Ishikawa (cell line): ENCODE results near the gene FBLIM1.
A peak's percentile ranks its signal among the peaks of the same experiment; 100 is the strongest.

Experiments
- CEBPB ChIP-seq: IDR thresholded peaks from 2 replicates; pipeline ENCODE4 v1.6.1; 2012
- CREB1 ChIP-seq: IDR thresholded peaks from 2 replicates; pipeline ENCODE4 v1.6.1; 2012; ENCODE audit warnings: low read depth
- EGR1 ChIP-seq: IDR thresholded peaks from 2 replicates; pipeline ENCODE4 v1.6.1; 2012
- EP300 ChIP-seq: IDR thresholded peaks from 2 replicates; pipeline ENCODE4 v1.6.1; 2012; ENCODE audit warnings: borderline replicate concordance
- FOXM1 ChIP-seq: IDR thresholded peaks from 2 replicates; pipeline ENCODE4 v1.6.1; 2012; ENCODE audit warnings: low read depth, borderline replicate concordance
- NFIC ChIP-seq: IDR thresholded peaks from 2 replicates; pipeline ENCODE4 v1.6.1; 2012
- RAD21 ChIP-seq: IDR thresholded peaks from 2 replicates; pipeline ENCODE4 v1.6.1; 2012; ENCODE audit warnings: low read depth
- TAF1 ChIP-seq: IDR thresholded peaks from 2 replicates; pipeline ENCODE4 v1.6.1; 2012; ENCODE audit warnings: low read depth, mild to moderate bottlenecking
- TCF12 ChIP-seq: IDR thresholded peaks from 2 replicates; pipeline ENCODE4 v1.6.1; 2012; ENCODE audit warnings: low read depth
- TEAD4 ChIP-seq: IDR thresholded peaks from 2 replicates; pipeline ENCODE4 v1.6.1; 2012
- YY1 ChIP-seq: IDR thresholded peaks from 2 replicates; pipeline ENCODE4 v1.6.1; 2012; ENCODE audit warnings: low read depth
- ZBTB7A ChIP-seq: IDR thresholded peaks from 2 replicates; pipeline ENCODE4 v1.6.1; 2012; ENCODE audit warnings: low read depth
- TF ChIP-seq, protein P1 (sequence below): IDR thresholded peaks from 2 replicates; pipeline ENCODE4 v1.6.1; 2012; ENCODE audit warnings: low read depth, mild to moderate bottlenecking
- TF ChIP-seq, protein P2 (sequence below): IDR thresholded peaks from 2 replicates; pipeline ENCODE4 v1.6.1; 2012
- TF ChIP-seq, protein P3 (sequence below): IDR thresholded peaks from 2 replicates; pipeline ENCODE4 v1.6.1; 2012

FBLIM1 gene

DNA sequence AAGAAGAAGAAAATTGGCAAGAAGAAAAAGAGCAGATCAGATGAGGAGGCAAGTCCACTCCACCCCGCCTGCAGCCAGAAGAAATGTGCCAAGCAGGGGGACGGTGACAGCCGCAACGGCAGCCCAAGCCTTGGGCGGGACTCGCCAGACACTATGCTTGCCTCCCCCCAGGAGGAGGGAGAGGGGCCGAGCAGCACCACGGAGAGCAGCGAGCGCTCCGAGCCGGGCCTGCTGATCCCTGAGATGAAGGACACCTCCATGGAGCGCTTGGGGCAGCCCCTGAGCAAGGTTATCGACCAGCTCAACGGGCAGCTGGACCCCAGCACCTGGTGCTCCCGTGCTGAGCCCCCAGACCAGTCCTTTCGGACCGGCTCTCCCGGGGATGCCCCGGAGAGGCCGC is 31.6 kb upstream of the FBLIM1 start:
- TF ChIP-seq, protein P1, sequence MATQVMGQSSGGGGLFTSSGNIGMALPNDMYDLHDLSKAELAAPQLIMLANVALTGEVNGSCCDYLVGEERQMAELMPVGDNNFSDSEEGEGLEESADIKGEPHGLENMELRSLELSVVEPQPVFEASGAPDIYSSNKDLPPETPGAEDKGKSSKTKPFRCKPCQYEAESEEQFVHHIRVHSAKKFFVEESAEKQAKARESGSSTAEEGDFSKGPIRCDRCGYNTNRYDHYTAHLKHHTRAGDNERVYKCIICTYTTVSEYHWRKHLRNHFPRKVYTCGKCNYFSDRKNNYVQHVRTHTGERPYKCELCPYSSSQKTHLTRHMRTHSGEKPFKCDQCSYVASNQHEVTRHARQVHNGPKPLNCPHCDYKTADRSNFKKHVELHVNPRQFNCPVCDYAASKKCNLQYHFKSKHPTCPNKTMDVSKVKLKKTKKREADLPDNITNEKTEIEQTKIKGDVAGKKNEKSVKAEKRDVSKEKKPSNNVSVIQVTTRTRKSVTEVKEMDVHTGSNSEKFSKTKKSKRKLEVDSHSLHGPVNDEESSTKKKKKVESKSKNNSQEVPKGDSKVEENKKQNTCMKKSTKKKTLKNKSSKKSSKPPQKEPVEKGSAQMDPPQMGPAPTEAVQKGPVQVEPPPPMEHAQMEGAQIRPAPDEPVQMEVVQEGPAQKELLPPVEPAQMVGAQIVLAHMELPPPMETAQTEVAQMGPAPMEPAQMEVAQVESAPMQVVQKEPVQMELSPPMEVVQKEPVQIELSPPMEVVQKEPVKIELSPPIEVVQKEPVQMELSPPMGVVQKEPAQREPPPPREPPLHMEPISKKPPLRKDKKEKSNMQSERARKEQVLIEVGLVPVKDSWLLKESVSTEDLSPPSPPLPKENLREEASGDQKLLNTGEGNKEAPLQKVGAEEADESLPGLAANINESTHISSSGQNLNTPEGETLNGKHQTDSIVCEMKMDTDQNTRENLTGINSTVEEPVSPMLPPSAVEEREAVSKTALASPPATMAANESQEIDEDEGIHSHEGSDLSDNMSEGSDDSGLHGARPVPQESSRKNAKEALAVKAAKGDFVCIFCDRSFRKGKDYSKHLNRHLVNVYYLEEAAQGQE: peak; percentile 71
- TF ChIP-seq TEAD4 (no peak), TAF1 (no peak), EP300 (no peak), ZBTB7A (no peak), FOXM1 (no peak), NFIC (no peak), RAD21 (no peak), CEBPB (no peak)

DNA sequence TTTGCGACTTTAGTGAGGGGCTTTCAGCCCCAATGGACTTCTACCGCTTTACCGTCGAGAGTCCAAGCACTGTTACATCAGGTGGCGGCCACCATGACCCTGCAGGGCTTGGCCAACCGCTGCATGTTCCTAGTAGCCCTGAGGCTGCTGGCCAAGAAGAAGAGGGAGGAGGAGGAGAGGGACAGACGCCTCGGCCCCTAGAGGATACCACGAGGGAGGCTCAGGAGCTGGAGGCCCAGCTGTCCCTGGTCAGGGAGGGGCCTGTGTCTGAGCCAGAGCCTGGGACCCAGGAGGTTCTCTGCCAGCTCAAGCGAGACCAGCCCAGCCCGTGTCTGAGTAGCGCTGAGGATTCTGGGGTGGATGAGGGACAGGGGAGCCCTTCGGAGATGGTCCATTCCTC is 31.2 kb upstream of the FBLIM1 start:
- TF ChIP-seq EGR1: no peak
- no peak for TF ChIP-seq YY1
- TF ChIP-seq TAF1: no peak
- no peak for TF ChIP-seq RAD21
- TF ChIP-seq, protein P2, sequence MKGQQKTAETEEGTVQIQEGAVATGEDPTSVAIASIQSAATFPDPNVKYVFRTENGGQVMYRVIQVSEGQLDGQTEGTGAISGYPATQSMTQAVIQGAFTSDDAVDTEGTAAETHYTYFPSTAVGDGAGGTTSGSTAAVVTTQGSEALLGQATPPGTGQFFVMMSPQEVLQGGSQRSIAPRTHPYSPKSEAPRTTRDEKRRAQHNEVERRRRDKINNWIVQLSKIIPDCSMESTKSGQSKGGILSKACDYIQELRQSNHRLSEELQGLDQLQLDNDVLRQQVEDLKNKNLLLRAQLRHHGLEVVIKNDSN: no peak
- TF ChIP-seq EP300: no peak

DNA sequence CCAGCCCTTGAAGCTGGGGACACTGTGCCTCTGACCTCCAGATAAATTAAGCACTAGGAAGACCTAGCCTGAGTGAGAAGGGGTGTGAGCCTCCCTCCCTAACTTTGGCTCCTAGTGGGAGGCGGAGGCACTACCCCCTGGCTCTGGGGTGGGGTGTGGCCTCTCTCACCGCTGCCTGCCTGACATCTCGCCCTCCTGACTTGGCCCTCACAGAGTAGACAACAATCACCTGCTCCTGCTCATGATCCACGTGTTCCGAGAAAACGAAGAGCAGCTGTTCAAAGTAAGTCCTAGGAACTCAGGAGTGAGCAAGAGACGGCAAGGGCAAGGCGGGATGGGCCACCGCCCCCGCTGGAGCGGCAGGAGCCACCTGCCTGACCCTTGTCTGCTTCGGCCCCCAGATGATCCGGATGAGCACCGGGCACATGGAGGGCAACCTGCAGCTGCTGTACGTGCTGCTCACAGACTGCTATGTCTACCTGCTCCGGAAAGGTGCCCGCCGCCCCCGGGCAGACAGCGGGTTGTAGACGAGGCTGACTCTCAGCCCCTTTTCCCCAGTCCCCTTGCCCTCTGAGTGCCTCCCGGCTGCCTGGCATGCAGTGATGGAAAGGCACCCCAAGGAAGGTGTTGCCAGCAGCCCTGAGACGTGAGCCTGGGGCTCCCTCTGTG is 30.6 kb upstream of the FBLIM1 start:
- no peak for TF ChIP-seq YY1
- TF ChIP-seq EP300: no peak
- TF ChIP-seq, protein P1: no peak
- no peak for TF ChIP-seq EGR1
- no peak for TF ChIP-seq TAF1
- TF ChIP-seq NFIC: no peak
- TF ChIP-seq, protein P2: no peak

DNA sequence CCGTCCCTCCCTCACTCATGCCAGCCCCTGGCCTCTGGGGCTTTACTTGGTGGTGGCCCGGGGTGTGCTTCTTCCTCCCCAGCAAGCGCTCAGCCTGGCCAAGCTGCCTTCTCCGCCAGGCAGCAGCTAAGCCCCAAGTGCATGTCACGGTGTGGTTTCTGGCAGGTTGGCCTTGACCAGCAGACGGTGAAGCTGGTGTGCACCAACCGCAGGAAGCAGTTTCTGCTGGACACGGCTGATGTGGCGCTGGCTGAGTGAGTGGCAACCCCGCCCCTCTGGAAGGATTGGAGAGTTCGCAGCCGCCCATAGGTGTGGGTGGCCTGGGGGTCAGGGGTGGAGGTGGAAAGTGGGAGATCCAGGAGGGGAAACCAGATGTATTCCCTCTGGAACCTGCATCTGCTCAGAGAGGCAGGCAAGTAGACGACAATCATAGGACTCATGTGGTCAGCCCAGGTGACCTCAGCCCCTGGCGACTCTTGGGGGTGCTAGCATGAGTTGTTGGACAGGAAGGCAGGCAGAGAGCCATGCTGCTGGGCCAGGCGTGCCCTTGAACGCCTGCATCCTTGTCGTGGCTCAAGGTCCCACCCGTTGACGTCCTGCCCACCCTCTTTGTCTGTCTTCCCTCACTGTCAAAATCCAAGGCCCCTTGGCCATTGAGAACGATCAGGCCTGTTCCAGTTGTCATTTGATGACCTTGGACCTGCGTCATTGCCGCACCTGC is 29.5 kb upstream of the FBLIM1 start:
- TF ChIP-seq RAD21 (no peak), TCF12 (no peak), EP300 (no peak), TEAD4 (no peak), TAF1 (no peak), FOXM1 (no peak)
- TF ChIP-seq, protein P3, sequence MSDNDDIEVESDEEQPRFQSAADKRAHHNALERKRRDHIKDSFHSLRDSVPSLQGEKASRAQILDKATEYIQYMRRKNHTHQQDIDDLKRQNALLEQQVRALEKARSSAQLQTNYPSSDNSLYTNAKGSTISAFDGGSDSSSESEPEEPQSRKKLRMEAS: no peak
- TF ChIP-seq, protein P2: no peak
- TF ChIP-seq, protein P1: no peak

DNA sequence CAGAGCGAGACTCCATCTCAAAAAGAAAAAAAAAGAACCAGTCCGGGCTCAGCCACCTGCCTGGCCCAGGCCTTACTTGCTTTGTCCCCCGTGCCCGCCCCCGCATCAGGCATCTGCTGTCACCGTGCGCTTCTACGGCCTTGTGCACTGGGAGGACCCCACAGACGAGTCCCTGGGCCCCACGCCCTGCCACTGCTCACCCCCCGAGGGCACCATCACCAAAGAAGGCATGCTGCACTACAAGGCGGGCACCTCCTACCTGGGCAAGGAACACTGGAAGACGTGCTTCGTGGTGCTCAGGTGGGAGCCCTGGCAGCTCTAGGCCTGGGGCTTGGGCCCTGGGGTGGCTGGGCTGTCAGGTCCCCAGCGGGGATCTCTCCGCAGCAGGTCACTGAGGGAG is 28.2 kb upstream of the FBLIM1 start:
- TF ChIP-seq NFIC: no peak
- no peak for TF ChIP-seq RAD21
- no peak for TF ChIP-seq ZBTB7A
- TF ChIP-seq EGR1: no peak
- TF ChIP-seq CREB1: no peak
